Tibial nerve (tissue), 4 donors: ENCODE results near the gene MAMDC4.

Experiments
- CTCF ChIP-seq, 5 experiments: fragments of 200-600 bp in 3 of 5; fragments of 450-650 bp in 2 of 5; sonication (generic) in 3 of 5; IDR thresholded peaks; one replicate each; pipeline ENCODE4 v1.5.1; 2016 to 2019; ENCODE audit warnings: antibody characterized with exemption in 5 of 5, mild to moderate bottlenecking in 3 of 5, moderate library complexity in 2 of 5
- EP300 ChIP-seq, 2 donors: sonication (generic); formaldehyde crosslinking; IDR thresholded peaks; one replicate each; pipeline ENCODE4 v1.6.1; 2017; ENCODE audit warnings: antibody characterized with exemption in 2 of 2, mild to moderate bottlenecking in 1 of 2
- POLR2A ChIP-seq, 2 donors: fragments of 450-650 bp; IDR thresholded peaks; one replicate each; pipeline ENCODE4 v1.6.1; 2017; ENCODE audit warnings: antibody characterized with exemption in 2 of 2, mild to moderate bottlenecking in 2 of 2, moderate library complexity in 2 of 2

GRCh38 chr9:136852664-136853595, 784 bp downstream of the MAMDC4 start:
- TF ChIP-seq CTCF (IDR thresholded peaks at IDR 0.05) (no peak), POLR2A (IDR thresholded peaks at IDR 0.05) (no peak), EP300 (IDR thresholded peaks at IDR 0.05) (no peak)
